Brain microvascular endothelial cell (primary cell): Measurements from ENCODE around the gene FAM83F.
"Not testable (repeated sequence)": the region's sequence is repeated elsewhere in the genome, so short reads cannot be mapped to it uniquely, and the experiment has no call there.

ENCODE experiments used
- DNase-seq: peaks from one replicate; pipeline ENCODE4 v3.0.0-alpha.2; 2020
- H3K27ac ChIP-seq: fragments of 250-450 bp; sonication (Bioruptor Pico); 2 replicates; pipeline ENCODE4 v1.5.1; 2020; ENCODE audit warnings: mild to moderate bottlenecking, moderate library complexity
- H3K27me3 ChIP-seq: fragments of 250-450 bp; sonication (Bioruptor Pico); replicated peaks from 2 replicates; pipeline ENCODE4 v1.5.1; 2020; ENCODE audit warnings: mild to moderate bottlenecking
- H3K36me3 ChIP-seq: fragments of 250-450 bp; sonication (Bioruptor Pico); replicated peaks from 2 replicates; pipeline ENCODE4 v1.5.1; 2020; ENCODE audit warnings: mild to moderate bottlenecking
- H3K4me3 ChIP-seq: 2 replicates; pipeline ENCODE4 v1.5.1; 2011; ENCODE audit warnings: low read depth, mild to moderate bottlenecking, control low read depth, low read length, moderate library complexity
- in situ Hi-C: cut with HindIII; loops from 2 replicates; pipeline ENCODE4 v1.10.0; 2017; ENCODE audit warnings: low sequenced_read_pairs, low pct_ligation_motif_present
- TF ChIP-seq, protein P1 (sequence below): IDR thresholded peaks from 2 replicates; pipeline ENCODE4 v1.5.1; 2011; ENCODE audit warnings: low read depth, mild to moderate bottlenecking, moderate library complexity, low read length, control low read depth, inconsistent platforms; ENCODE audit errors: missing control alignments

The FAM83F gene

GRCh38 chr22:40020956-40021355 is 26.2 kb downstream of the FAM83F start:
- TF ChIP-seq, protein P1, sequence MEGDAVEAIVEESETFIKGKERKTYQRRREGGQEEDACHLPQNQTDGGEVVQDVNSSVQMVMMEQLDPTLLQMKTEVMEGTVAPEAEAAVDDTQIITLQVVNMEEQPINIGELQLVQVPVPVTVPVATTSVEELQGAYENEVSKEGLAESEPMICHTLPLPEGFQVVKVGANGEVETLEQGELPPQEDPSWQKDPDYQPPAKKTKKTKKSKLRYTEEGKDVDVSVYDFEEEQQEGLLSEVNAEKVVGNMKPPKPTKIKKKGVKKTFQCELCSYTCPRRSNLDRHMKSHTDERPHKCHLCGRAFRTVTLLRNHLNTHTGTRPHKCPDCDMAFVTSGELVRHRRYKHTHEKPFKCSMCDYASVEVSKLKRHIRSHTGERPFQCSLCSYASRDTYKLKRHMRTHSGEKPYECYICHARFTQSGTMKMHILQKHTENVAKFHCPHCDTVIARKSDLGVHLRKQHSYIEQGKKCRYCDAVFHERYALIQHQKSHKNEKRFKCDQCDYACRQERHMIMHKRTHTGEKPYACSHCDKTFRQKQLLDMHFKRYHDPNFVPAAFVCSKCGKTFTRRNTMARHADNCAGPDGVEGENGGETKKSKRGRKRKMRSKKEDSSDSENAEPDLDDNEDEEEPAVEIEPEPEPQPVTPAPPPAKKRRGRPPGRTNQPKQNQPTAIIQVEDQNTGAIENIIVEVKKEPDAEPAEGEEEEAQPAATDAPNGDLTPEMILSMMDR, result no peak
- in situ Hi-C loops, result loop anchor here (25.0 kb wide), 1 partner anchor 459 kb away; the partner anchor contains the start of gene CACNA1I

DNA sequence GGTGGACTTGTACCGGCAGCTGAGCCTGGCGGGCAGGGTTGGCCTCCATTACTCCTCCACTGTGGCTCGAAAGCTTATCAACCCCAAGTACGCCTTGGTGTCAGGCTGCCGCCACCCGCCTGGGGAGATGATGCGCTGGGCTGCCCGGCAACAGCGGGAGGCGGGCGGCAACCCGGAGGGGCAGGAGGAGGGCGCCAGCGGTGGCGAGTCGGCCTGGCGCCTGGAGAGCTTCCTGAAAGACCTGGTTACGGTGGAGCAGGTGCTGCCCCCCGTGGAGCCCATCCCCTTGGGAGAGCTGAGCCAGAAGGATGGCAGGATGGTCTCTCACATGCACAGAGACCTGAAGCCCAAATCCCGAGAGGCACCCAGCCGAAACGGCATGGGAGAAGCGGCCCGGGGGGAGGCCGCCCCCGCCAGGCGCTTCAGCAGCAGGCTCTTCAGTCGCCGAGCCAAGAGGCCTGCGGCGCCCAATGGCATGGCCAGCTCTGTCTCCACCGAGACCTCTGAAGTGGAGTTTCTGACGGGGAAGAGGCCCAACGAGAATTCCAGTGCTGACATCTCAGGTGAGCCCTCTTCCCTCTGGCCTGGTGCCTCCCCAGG is 26.7 kb downstream of the FAM83F start:
- TF ChIP-seq, protein P1, result no peak
- Histone ChIP-seq H3K4me3 (no peak overlapping the region), H3K27ac (no peak overlapping the region), H3K27me3 (no peaks in the 10 kb centered on the region), H3K36me3 (no peaks in the 10 kb centered on the region)
- DNase-seq, result no peak
- in situ Hi-C loops, result loop anchor here (25.0 kb wide), 1 partner anchor 459 kb away; the partner anchor contains the start of gene CACNA1I

More at GRCh38 chr22:40020956-40021355, 26.2 kb downstream of the FAM83F start:
- Histone ChIP-seq H3K27me3 (no peaks in the 10 kb centered on the region), H3K36me3 (no peaks in the 10 kb centered on the region), H3K27ac (no peak overlapping the region), H3K4me3 (no peak overlapping the region)
- no peak for DNase-seq

DNA sequence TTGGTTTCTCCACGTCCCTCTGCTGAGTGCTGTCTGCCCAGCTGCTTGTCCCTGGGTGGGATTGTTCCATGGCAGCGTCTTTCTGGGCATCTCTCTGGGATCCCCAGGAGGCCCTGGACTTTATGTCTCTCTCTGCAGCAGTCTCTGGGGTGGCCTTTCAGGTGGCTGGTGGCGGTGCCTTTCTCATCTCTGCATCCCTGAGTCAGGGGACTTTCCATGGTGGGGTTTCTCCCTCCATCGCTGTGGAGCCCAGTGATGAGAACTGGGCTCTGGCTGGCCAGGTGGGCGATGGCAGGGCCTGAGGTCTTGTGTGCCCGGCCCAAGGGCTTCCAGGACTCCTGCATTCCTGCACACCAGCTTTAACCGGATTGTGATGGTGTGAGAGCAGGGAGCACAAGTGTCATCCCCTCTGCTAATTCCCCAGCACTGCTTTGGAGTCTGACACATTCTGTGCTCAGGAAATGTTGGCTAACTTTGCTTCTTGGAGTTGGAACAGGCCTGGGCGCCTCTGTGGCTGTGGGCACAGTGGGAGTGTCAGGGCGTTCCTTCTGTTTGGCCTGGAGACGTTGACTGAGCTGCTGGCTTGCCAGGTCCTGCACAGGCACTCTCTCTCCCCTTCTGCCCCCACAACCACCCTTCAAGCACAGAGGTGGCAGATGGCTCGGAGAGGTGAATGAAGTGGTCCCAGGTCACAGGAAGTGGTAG is 27.9 kb downstream of the FAM83F start:
- no peak overlapping the region for H3K27ac ChIP-seq
- no peaks in the 10 kb centered on the region for H3K36me3 ChIP-seq
- in situ Hi-C loops, result loop anchor here (25.0 kb wide), 1 partner anchor 460 kb away; the partner anchor contains the start of gene CACNA1I

GRCh38 chr22:40023341-40023841 is 28.6 kb downstream of the FAM83F start:
- Histone ChIP-seq H3K27me3 (no peaks in the 10 kb centered on the region), H3K27ac (no peak overlapping the region), H3K36me3 (no peaks in the 10 kb centered on the region), H3K4me3 (no peak overlapping the region)
- TF ChIP-seq, protein P1, result no peak
- in situ Hi-C loops, result loop anchor here (25.0 kb wide), 1 partner anchor 461 kb away; the partner anchor contains the start of gene CACNA1I
- no peak for DNase-seq

More for the DNA sequence above, 27.9 kb downstream of the FAM83F start:
- no peak for DNase-seq
- Histone ChIP-seq H3K27me3 (no peaks in the 10 kb centered on the region), H3K4me3 (no peak overlapping the region)
- TF ChIP-seq, protein P1, result no peak

DNA sequence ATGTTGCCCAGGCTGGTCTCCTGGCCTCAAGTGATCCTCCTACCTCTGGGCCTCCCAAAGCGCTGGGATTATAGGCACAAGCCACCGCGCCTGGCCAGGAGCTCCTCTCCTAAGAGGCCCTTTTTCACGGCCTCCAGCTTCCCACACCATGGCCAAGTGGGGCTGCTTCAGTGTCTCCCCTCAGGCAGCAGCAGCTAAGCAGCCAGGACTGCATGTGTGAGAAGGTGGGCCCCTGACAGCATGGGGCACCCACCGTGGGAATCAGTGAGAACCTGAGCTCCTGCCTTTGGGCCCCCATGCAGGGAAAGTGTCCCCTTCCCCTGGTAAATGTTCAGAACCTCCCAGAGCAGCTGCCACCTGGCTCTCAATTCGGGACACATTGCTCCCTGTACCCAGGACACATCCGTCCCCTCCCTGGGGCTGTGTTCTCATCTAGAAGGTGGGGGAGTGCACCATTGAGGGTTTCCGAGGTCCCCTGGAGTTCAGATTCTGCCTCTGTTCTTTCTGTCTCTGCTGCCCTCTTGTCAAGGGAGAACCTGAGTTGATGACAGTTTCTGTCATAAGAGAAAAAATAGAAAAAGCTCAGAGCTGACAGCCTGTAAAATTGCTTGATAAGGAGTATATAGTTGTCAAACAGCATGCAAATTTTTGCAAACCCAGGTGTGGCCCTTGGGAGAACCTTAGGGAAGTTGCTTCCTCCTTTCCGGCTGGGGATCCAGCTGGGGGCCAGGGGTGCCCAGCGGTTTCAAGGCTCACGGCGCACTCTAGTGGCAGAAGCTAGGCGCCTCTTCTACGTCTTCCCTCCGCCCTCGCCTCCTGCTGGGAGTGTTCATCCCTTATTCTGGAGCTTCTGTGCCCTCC is 29.7 kb downstream of the FAM83F start:
- no peaks in the 10 kb centered on the region for H3K27me3 ChIP-seq
- H3K36me3 ChIP-seq, result no peaks in the 10 kb centered on the region
- DNase-seq, result peak; percentile 46
- TF ChIP-seq, protein P1, result peak; percentile 98
- no peak overlapping the region for H3K27ac ChIP-seq
- in situ Hi-C loops, result loop anchor here (25.0 kb wide), 1 partner anchor 462 kb away; the partner anchor contains the start of gene CACNA1I
- no peak overlapping the region for H3K4me3 ChIP-seq

DNA sequence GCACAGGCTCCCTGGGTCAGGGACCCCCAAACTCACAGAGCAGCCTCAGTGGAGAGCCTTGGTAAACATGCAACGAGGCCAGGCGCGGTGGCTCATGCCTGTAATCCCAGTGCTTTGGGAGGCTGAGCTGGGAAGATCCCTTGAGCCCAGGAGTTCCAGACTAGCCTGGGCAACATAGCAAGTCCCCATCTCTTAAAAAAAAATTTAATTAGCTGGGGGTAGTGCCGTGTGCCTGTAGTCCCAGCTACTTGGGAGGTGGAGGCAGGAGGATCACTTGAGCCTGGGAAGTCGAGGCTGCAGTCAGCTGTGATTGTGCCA is 30.3 kb downstream of the FAM83F start:
- DNase-seq, H3K27me3 ChIP-seq, in situ Hi-C loops, H3K36me3 ChIP-seq, H3K4me3 ChIP-seq, H3K27ac ChIP-seq: not testable (repeated sequence)
